IPS-NIHi7 (cell line): ENCODE measurements around the gene STK39.
A peak's percentile ranks its signal among the peaks of the same experiment; 100 is the strongest.
"Not testable (repeated sequence)": the region's sequence is repeated elsewhere in the genome, so short reads cannot be mapped to it uniquely, and the experiment has no call there.

Experiments
- DNase-seq: peaks from one replicate; pipeline ENCODE4 v3.0.0; 2012; ENCODE audit warnings: mixed read lengths; ENCODE audit errors: extremely low spot score

The STK39 gene

DNA sequence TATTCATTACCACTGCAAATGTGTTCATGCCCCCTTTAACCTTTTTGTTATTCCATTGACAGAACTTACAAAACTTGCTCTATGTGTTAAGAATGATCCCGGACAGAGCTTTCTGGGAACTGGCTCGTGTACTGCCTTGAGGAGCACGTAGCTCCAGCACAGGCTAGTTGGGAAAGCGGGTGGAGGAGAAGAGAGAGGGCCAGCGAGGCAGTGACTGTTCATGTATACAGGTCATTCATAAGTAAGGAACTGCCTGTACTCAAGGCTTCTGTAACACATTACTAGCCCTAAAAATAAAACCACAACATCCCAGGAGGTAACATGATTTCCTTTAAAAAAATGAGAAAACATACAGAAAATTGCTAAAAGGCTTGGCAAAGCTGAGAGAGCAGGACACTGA lies 109.0 kb downstream of the STK39 start:
- DNase-seq = no peak

- DNase-seq = peak; percentile 30
Measured at GRCh38 chr2:168137510-168138180, 109.8 kb downstream of the STK39 start.

- peak; percentile 21 for DNase-seq
Measured at GRCh38 chr2:168136392-168136977, 110.9 kb downstream of the STK39 start.

DNA sequence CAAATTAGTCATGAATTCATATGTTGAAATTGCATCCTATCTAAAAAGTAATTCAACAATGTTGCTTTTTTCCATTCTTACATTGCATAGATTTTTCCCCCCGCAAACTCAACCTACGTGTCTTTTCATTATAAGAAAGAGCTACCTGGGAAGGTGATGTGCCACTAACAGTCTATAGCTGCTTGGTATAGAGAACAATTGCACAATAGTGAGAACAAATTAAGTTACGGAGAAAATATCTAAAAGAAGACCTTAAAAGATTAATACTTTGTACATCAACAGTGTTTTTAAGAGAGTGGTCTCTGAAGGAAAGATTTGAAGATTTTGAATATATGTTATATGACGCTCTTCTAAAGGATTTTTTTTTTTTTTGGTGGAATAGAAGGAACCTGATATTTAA lies 111.8 kb downstream of the STK39 start:
- no peak for DNase-seq

- no peak for DNase-seq
Measured at GRCh38 chr2:168135121-168135520, 112.3 kb downstream of the STK39 start.

- DNase-seq = no peak
Measured at GRCh38 chr2:168134485-168134884, 112.9 kb downstream of the STK39 start.

DNA sequence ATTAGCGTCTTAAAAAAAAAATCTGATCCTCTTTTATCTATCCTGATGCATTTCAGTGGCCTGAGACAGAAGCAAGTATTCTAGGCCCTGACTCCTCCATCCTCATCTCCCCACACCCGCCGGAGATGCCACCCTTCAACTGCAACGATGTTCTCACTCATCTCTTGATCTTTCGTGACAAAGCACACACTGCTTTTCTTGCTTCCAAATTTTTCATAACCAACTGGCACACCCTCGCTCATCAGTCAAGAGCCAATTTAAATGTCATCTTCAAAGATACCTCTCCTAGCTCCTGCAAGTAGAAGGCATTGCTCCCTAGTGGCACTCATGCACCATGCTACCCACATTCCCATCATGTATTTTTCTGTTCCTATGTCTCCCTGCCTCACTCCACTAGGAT lies 115.0 kb downstream of the STK39 start:
- no peak for DNase-seq

GRCh38 chr2:168130346-168130745 lies 117.0 kb downstream of the STK39 start:
- no peak for DNase-seq

DNA sequence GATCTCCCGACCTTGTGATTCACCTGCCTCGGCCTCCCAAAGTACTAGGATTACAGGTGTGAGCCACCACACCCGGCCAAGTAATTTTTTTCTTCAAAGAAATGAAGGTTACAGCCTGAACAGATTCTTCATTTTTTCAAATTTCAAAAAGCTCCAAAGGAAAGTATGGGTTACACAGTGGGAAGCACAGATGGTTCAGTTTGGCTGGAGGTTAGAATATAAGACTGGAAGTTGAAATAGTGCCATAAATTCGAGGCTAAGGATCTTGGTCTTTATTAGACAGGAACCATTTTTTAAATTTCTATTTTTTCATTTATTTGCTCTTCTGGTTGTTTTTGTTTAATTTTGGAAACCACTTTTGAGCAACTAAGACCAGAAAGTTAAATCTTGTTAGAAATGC lies 120.0 kb downstream of the STK39 start:
- no peak for DNase-seq

DNA sequence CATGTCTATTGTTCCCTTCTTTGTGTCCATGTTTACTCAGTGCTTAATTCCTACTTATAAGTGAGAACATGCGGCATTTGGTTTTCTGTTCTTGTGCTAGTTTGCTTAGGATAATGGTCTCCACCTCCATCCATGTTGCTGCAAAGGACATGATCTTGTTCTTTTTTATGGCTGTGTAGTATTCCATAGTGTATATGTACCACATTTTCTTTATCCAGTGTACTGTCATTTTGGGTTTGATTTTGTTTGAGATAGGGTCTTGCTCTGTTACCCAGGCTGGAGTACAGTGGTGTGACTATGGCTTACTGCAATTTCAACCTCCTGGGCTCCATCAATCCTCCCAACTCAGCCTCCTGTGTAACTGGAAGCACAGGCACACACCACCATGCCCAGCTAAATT lies 125.2 kb downstream of the STK39 start:
- DNase-seq = not testable (repeated sequence)

GRCh38 chr2:168120730-168121129 lies 126.7 kb downstream of the STK39 start:
- DNase-seq = no peak

DNA sequence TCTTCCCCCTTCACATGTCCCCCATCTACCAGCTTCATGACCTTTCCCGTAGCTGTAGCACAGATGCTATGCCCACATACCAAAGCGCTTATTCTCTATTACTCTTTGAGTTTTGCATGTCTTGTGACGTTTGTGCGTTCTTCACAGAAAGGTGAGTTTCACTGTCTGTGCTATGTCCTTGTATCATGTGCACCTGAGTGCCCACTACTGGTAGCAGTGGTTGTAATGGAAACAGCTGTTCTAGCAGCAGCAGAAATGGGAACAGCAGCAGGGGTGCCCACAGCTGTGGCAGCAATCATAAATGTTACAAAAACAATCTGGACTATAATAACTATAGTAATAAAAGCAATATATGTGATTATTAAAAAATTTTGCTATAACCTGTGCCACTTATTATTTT lies 127.1 kb downstream of the STK39 start:
- no peak for DNase-seq

DNA sequence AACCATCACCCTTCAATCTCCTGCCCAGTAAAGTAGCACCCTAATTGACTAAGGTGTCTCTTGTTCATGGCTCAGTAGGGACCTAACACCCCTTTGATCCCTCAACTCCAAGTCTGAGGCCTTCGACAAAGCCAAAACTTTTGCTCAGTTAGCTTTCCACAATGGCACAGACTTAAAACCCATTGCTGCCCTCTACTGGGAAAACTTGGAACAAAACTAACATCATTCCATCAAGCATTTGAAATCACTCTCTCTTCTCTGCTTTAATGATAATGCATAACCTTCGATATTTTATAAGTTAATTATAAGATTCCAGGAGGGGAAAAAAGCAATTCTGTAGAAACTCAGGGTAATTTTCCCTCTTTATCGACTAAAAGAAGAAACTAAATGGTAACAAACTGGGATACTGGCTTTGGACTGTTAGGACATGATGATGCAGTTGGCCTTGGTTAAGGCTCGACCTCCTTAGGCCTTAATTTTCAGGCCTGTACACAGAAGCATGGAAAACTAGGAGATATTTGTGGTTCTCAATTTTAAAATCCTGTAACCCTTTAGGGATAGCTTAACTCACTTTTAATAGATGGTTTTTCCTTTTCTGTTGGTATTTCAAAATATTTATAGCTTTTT lies 127.8 kb downstream of the STK39 start:
- DNase-seq = peak; percentile 43

- DNase-seq = peak; percentile 40
Measured at GRCh38 chr2:168118733-168119514, 128.5 kb downstream of the STK39 start.

DNA sequence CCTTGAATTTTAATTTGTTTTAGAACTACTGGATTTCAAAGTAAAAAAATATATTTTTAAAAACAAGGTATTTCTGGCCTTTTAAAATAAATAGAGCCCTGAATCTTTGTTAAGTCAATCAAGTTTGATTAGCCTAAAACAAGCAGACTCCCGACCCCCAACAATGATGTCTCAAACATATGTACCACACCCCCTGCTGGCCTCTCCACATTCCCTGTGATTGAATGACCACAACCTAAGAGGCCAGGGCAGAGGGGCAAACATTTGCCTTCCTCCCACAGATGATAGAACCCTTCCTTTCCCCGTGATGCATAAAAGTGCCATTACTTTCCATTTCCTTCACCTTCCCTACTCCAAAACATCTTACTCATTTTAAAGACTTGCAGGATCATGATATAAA lies 130.9 kb downstream of the STK39 start:
- DNase-seq = peak; percentile 46

DNA sequence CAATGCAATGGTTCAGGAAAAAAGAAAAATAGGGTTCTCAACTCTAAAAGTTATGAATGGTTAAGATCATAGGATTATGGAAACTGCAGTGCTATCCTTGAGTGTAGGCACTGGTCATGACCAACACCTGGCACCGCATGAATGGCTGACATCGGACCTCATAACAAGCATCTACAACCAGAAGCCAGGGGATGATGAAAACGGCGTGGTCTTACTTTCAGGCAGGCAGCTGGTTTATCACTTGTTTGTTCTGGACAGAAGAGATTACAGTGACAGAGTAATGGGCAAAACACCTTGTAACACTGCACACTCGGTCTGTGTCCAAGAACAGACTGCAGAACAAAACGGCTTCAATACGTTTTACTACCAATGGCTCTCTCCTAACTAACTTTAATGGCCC lies 132.8 kb downstream of the STK39 start:
- DNase-seq = no peak

DNA sequence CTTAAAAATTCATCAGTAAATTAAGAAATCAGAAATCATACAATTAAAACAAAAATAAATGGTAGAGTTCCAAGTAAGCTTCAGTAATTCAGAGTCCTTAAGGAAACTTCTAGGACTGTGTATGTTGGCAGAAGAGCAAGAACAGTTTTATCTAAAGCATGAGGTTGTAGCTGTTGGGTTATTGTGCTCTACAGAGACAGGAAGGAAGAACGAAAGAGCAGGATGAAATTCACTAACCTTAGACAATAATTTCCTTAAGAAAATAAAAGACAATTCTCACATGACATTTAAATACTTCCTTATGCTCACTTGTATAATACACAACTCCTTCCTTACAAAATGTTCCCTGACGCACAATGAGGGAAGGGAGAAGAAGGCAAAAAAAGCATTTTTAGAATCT lies 133.4 kb downstream of the STK39 start:
- DNase-seq = no peak

- no peak for DNase-seq
Measured at GRCh38 chr2:168107322-168107721, 140.1 kb downstream of the STK39 start.

GRCh38 chr2:168105127-168105683 lies 142.2 kb downstream of the STK39 start:
- DNase-seq = no peak

GRCh38 chr2:168097431-168097830 lies 150.0 kb downstream of the STK39 start:
- no peak for DNase-seq

DNA sequence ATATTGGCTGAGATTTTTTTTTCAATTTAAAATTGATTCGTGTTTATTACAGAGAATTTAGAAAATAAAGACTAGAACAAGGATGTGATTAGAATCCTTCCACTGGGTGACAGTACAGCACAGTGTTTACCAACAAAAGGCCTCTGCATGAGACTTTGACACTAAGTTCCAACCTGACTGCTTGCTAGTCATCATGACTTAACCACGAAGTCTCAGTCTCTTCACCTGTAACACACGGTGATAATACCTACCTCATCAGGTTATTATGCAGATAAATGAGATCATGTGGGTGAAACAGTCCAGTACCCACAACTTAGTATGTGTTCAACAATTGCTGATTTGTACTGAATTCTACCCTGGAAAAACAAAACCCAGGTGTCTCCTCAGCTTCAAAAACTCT lies 151.2 kb downstream of the STK39 start:
- no peak for DNase-seq

DNA sequence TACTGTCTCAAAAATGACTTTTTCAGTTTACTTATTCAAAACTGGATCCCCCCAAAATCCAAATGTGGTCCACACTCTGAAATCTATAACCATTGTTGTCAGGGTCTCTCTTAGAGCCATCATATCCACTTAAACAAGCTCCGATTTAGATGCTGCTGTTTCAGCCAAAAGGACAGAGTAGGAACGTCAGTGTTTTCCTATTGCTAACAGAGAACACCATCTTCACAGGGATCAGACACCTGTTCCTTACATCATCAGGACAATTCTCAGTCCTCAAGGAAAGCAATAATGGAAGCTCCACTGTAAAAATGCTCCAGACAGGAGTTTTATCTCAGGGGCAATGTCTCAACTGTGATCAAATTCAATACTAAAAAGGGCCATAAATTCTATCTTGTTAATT lies 155.4 kb downstream of the STK39 start:
- DNase-seq = no peak
